HL-60 (cell line): ENCODE results near the gene RNFT2.
"Not testable (repeated sequence)": the region's sequence is repeated elsewhere in the genome, so short reads cannot be mapped to it uniquely, and the experiment has no call there.

Source experiments
- DNase-seq, 2 experiments: peaks; one replicate each; pipeline ENCODE4 v3.0.0-alpha.2; 2010 to 2020; ENCODE audit warnings: low read depth in 1 of 2, low spot score in 1 of 2
- H3K27ac ChIP-seq: fragments of 250-450 bp; sonication (Bioruptor Pico); replicated peaks from 2 replicates; pipeline ENCODE4 v1.5.1; 2020; ENCODE audit warnings: mild to moderate bottlenecking, moderate library complexity
- H3K27me3 ChIP-seq: fragments of 250-450 bp; sonication (Bioruptor Pico); 2 replicates; pipeline ENCODE4 v1.5.1; 2021; ENCODE audit warnings: mild to moderate bottlenecking, moderate library complexity; ENCODE audit not compliant: insufficient read depth, poor library complexity, severe bottlenecking
- H3K4me3 ChIP-seq: replicated peaks from 2 replicates; pipeline ENCODE4 v1.5.1; 2011; ENCODE audit warnings: mild to moderate bottlenecking, control low read depth, low read length; ENCODE audit not compliant: insufficient read depth
- GABPA ChIP-seq: IDR thresholded peaks from 2 replicates; pipeline ENCODE4 v1.6.1; 2012; ENCODE audit warnings: low read depth
- POLR2AphosphoS5 ChIP-seq: IDR thresholded peaks from 2 replicates; pipeline ENCODE4 v1.6.1; 2012; ENCODE audit warnings: low read depth
- SPI1 ChIP-seq: IDR thresholded peaks from 2 replicates; pipeline ENCODE4 v1.6.1; 2012; ENCODE audit warnings: low read depth, mild to moderate bottlenecking, borderline replicate concordance
- TF ChIP-seq, protein P1 (sequence below): IDR thresholded peaks from 2 replicates; pipeline ENCODE4 v1.6.1; 2012; ENCODE audit warnings: low read depth; ENCODE audit not compliant: insufficient replicate concordance
- TF ChIP-seq, protein P2 (sequence below): IDR thresholded peaks from one replicate; pipeline ENCODE4 v1.5.1; 2011; ENCODE audit warnings: low read length, control low read depth, inconsistent platforms; ENCODE audit not compliant: insufficient read depth

The RNFT2 gene

DNA sequence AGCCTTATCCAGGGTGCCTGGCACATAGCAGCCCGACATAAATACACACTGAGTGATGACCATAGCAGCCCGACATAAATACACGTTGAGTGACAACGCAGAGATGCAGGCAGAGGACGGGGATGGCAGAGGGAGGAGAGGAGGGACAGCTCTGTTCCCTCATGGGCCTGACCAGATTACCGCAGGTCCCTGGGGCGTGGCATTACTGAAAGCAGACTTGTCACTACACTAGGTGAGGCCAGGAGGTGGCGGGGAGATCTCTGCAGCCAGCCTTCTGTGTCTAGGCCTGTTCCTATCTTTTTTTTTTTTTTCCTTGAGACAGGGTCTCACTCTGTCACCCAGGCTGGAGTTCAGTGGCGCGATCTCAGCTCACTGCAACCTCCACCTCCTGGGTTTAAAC is 74.1 kb downstream of the RNFT2 start:
- Histone ChIP-seq H3K4me3 (no peak overlapping the region), H3K27ac (no peak overlapping the region), H3K27me3 (no peaks in the 10 kb centered on the region)
- TF ChIP-seq GABPA (no peak), POLR2AphosphoS5 (no peak), SPI1 (no peak)
- TF ChIP-seq, protein P1, sequence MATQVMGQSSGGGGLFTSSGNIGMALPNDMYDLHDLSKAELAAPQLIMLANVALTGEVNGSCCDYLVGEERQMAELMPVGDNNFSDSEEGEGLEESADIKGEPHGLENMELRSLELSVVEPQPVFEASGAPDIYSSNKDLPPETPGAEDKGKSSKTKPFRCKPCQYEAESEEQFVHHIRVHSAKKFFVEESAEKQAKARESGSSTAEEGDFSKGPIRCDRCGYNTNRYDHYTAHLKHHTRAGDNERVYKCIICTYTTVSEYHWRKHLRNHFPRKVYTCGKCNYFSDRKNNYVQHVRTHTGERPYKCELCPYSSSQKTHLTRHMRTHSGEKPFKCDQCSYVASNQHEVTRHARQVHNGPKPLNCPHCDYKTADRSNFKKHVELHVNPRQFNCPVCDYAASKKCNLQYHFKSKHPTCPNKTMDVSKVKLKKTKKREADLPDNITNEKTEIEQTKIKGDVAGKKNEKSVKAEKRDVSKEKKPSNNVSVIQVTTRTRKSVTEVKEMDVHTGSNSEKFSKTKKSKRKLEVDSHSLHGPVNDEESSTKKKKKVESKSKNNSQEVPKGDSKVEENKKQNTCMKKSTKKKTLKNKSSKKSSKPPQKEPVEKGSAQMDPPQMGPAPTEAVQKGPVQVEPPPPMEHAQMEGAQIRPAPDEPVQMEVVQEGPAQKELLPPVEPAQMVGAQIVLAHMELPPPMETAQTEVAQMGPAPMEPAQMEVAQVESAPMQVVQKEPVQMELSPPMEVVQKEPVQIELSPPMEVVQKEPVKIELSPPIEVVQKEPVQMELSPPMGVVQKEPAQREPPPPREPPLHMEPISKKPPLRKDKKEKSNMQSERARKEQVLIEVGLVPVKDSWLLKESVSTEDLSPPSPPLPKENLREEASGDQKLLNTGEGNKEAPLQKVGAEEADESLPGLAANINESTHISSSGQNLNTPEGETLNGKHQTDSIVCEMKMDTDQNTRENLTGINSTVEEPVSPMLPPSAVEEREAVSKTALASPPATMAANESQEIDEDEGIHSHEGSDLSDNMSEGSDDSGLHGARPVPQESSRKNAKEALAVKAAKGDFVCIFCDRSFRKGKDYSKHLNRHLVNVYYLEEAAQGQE, result no peak
- TF ChIP-seq, protein P2, sequence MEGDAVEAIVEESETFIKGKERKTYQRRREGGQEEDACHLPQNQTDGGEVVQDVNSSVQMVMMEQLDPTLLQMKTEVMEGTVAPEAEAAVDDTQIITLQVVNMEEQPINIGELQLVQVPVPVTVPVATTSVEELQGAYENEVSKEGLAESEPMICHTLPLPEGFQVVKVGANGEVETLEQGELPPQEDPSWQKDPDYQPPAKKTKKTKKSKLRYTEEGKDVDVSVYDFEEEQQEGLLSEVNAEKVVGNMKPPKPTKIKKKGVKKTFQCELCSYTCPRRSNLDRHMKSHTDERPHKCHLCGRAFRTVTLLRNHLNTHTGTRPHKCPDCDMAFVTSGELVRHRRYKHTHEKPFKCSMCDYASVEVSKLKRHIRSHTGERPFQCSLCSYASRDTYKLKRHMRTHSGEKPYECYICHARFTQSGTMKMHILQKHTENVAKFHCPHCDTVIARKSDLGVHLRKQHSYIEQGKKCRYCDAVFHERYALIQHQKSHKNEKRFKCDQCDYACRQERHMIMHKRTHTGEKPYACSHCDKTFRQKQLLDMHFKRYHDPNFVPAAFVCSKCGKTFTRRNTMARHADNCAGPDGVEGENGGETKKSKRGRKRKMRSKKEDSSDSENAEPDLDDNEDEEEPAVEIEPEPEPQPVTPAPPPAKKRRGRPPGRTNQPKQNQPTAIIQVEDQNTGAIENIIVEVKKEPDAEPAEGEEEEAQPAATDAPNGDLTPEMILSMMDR, result no peak
- DNase-seq, result no peak

DNA sequence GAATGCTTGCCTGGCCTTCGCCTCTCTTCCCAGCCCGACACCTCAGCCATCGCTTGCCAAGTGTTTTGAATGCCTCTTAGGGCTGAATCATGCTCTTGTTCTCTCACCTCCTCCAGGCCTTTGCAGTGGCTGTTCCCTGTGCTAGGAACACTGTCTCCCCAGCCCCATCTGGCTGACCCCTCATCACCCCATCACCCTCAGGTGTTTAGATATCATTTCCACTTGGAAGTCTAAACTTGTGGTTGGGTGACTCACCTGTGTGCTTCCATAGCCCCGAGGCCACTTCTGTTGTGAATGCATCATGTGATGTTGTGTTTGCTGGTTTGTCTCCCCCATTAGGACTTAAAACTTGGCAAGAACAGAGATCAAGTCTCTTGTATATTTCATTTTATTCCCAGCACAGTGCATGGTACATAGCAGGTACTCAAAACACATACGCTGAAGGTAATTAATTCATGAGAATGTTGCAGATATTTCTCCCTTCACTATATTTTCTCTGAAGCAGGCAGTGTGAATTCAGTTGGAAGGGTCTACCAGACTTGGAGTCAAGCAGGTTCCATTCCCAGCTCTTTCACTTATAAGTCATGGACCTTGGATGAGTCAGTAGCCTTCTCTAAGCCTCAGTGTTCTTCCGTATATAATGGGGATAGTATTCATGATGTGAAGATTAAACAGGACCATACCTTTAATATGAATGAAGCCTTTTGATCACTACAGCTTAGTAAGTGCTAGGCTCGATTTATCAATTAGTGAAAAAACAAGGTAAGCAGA is 75.3 kb downstream of the RNFT2 start:
- Histone ChIP-seq H3K4me3 (no peak overlapping the region), H3K27me3 (no peaks in the 10 kb centered on the region), H3K27ac (no peak overlapping the region)
- DNase-seq, result no peak
- TF ChIP-seq GABPA, result no peak
- TF ChIP-seq, protein P1, result no peak
- TF ChIP-seq POLR2AphosphoS5, result no peak
- TF ChIP-seq, protein P2, result no peak

DNA sequence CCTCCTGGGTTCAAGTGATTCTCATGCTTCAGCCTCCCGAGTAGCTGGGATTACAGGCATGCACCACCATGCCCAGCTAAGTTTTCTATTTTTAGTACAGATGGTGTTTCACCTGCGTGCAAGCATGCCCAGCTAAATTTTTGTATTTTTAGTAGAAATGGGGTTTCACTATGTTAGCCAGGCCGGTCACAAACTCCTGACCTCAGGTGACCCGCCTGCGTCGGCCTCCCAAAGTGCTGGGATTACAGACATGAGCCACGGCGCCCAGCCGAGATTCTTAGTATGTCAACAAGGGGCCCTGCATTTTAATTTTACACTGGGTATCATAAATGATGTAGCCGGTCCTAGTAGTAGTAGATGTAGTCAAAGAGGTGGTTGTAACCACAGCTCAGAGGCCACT is 76.7 kb downstream of the RNFT2 start:
- not testable (repeated sequence) for H3K4me3 ChIP-seq, H3K27ac ChIP-seq, H3K27me3 ChIP-seq, DNase-seq

DNA sequence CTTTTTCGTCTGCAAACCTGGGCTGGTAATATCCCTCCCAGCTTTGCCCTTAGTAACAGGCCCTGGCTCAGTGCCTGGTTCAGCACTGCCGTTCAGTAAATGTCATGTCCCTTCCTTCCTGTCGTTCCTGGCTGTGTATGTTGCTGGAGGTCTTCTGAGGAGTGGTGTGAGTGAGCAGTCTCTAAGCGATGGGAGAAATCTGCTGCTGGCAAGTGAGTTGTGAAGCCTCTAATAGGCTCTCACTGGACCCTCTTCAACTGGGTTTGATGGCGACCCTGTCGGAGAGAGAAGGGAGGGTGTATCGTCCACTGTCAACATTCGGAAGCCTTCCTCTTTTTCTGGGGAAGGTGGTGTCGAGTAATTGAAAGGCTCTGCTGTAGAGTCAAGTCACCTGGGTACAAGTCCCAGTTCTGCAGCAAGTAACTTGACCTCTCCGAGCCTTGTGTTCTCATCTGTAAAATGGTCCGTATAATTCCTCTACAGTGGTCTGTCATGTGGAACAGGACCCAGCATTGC is 80.3 kb downstream of the RNFT2 start:
- Histone ChIP-seq H3K27ac (peak overlapping the region; percentile 65), H3K27me3 (no peaks in the 10 kb centered on the region), H3K4me3 (peak overlapping the region; percentile 77)
- peak in 1 of 2 experiments; percentile 34 for DNase-seq
- TF ChIP-seq GABPA (no peak), SPI1 (peak; percentile 79)
